Fibroblast of lung (primary cell): ENCODE data around the gene FBXL13. TPM values are rescaled to one million over a fixed set of nuclear protein-coding genes. Genes with fewer than 3 reads are reported as not detected.

Experiments used
- DNase-seq, 2 donors: peaks; one replicate each; pipeline versions ENCODE4 v3.0.0 to v3.0.0-alpha.2; 2010; ENCODE audit warnings: low read depth in 2 of 2
- H2AFZ ChIP-seq: 2 replicates; pipeline ENCODE4 v1.5.1; 2012; ENCODE audit warnings: low read length, control low read depth, inconsistent platforms
- H3K27ac ChIP-seq: 2 replicates; pipeline ENCODE4 v1.5.1; 2011; ENCODE audit warnings: low read length, control low read depth; ENCODE audit not compliant: insufficient read depth
- H3K27me3 ChIP-seq: 2 replicates; pipeline ENCODE4 v1.5.1; 2011; ENCODE audit warnings: mild to moderate bottlenecking, low read length; ENCODE audit not compliant: control insufficient read depth, insufficient read depth
- H3K36me3 ChIP-seq: 2 replicates; pipeline ENCODE4 v1.5.1; 2011; ENCODE audit warnings: low read length; ENCODE audit not compliant: control insufficient read depth, insufficient read depth
- H3K4me1 ChIP-seq: 2 replicates; pipeline ENCODE4 v1.5.1; 2011; ENCODE audit warnings: low read length; ENCODE audit not compliant: control insufficient read depth, insufficient read depth; ENCODE audit errors: extremely low read depth
- H3K4me2 ChIP-seq: 2 replicates; pipeline ENCODE4 v1.5.1; 2011; ENCODE audit warnings: low read length, control low read depth; ENCODE audit not compliant: insufficient read depth; ENCODE audit errors: extremely low read depth
- H3K4me3 ChIP-seq, 4 experiments: fragments of 200-600 bp in 1 of 4; sonication (generic) in 1 of 4; replicated peaks in 1 of 4; 2 replicates each; pipeline ENCODE4 v1.5.1; 2011 to 2016; ENCODE audit warnings: low read length in 4 of 4, low read depth in 3 of 4, mild to moderate bottlenecking in 3 of 4, control low read depth in 2 of 4, inconsistent platforms in 1 of 4, mixed read lengths in 1 of 4; ENCODE audit not compliant: insufficient read depth in 1 of 4; ENCODE audit errors: control extremely low read depth in 1 of 4
- H3K79me2 ChIP-seq: 2 replicates; pipeline ENCODE4 v1.5.1; 2012; ENCODE audit warnings: mild to moderate bottlenecking, low read length, inconsistent platforms; ENCODE audit not compliant: control insufficient read depth, insufficient read depth
- H3K9ac ChIP-seq: 2 replicates; pipeline ENCODE4 v1.5.1; 2011; ENCODE audit warnings: mild to moderate bottlenecking, low read length, control low read depth; ENCODE audit not compliant: insufficient read depth
- H3K9me3 ChIP-seq: 2 replicates; pipeline ENCODE4 v1.5.1; 2012; ENCODE audit warnings: low read depth, low read length; ENCODE audit not compliant: control insufficient read depth, insufficient read depth
- H4K20me1 ChIP-seq: 2 replicates; pipeline ENCODE4 v1.5.1; 2011; ENCODE audit warnings: low read length; ENCODE audit not compliant: control insufficient read depth, insufficient read depth; ENCODE audit errors: extremely low read depth
- EZH2 ChIP-seq: IDR thresholded peaks from 2 replicates; pipeline ENCODE4 v1.5.1; 2012; ENCODE audit warnings: low read length, control low read depth, mild to moderate bottlenecking; ENCODE audit errors: missing control alignments
- polyA plus RNA-seq, 2 donors: library from polyadenylated mRNA; depleted of rRNA in 1 of 2; stranded (reverse) in 1 of 2; unstranded in 1 of 2; fragments of >200 nt; gene quantifications; 2 replicates each; pipeline ENCODE4 v1.2.1, GENCODE V29; 2011 to 2012; ENCODE audit warnings: missing spikeins in 1 of 2
- total RNA-seq: library from RNA; depleted of rRNA; stranded (reverse); fragments of >200 nt; gene quantifications from 2 replicates; pipeline ENCODE4 v1.2.1, GENCODE V29; 2014
- TF ChIP-seq, protein P1 (sequence below), 2 donors: IDR thresholded peaks in 1 of 2; conservative IDR thresholded peaks in 1 of 2; 1 replicate in 1 of 2; 2 replicates in 1 of 2; pipeline ENCODE4 v1.5.1; 2011 to 2012; ENCODE audit warnings: low read length in 2 of 2, control low read depth in 1 of 2, inconsistent platforms in 1 of 2, low read depth in 1 of 2, mild to moderate bottlenecking in 1 of 2

FBXL13 gene
- total and polyA plus RNA-seq, 2 donors (not counting 1 experiment from before 2014, with no cell fraction given), result 0.41 to 0.66 TPM

DNA sequence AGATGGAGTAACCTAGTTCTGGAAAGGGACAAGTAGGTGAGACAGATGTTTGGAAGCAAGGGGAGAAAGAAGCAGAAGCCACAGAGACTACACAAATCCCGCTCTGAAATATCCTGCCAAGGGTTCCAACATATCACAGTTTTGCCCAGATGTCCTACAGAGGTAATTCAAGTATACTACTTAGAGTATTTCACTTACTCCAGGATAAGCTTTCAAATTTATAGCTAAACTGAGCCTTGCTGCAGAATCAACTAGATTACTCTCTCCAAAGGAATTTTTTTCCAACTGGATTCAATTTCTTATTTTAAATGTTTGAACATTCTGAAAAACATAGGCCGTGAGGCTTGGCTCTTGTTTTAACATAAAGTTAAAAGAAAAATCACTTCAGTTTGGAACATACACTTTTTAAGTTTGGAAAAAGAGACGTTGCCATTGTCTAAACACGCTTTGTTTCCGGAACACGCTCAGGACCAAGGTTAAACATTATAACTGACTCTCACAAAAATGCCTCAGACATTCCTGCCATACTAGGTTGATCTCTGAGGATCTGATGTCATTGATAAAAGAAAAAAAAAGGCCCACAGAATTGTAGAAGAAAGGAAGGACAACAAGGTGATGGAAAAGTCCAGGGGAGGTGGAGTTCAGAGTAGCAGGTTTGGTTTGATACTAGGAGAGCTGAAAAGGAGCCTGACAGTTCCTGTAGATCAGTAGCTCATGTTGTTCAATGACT lies 251.0 kb downstream of the FBXL13 start:
- Histone ChIP-seq H2AFZ (no peak overlapping the region), H3K4me3 (no peak overlapping the region), H3K27ac (no peak overlapping the region), H3K27me3 (no peaks in the 10 kb centered on the region), H3K4me2 (no peak overlapping the region), H3K36me3 (no peaks in the 10 kb centered on the region), H3K9ac (no peak overlapping the region), H3K79me2 (no peaks in the 10 kb centered on the region), H3K9me3 (no peaks in the 10 kb centered on the region), H4K20me1 (no peaks in the 10 kb centered on the region), H3K4me1 (no peaks in the 10 kb centered on the region)
- no peak for DNase-seq
- TF ChIP-seq EZH2, result no peak
- TF ChIP-seq, protein P1, sequence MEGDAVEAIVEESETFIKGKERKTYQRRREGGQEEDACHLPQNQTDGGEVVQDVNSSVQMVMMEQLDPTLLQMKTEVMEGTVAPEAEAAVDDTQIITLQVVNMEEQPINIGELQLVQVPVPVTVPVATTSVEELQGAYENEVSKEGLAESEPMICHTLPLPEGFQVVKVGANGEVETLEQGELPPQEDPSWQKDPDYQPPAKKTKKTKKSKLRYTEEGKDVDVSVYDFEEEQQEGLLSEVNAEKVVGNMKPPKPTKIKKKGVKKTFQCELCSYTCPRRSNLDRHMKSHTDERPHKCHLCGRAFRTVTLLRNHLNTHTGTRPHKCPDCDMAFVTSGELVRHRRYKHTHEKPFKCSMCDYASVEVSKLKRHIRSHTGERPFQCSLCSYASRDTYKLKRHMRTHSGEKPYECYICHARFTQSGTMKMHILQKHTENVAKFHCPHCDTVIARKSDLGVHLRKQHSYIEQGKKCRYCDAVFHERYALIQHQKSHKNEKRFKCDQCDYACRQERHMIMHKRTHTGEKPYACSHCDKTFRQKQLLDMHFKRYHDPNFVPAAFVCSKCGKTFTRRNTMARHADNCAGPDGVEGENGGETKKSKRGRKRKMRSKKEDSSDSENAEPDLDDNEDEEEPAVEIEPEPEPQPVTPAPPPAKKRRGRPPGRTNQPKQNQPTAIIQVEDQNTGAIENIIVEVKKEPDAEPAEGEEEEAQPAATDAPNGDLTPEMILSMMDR (conservative IDR thresholded peaks at IDR 0.05 in 1 of 2, IDR thresholded peaks at IDR 0.05 in 1 of 2; ENCODE audit: low read depth in 1 of 2, low read length in 2 of 2), result no peak

DNA sequence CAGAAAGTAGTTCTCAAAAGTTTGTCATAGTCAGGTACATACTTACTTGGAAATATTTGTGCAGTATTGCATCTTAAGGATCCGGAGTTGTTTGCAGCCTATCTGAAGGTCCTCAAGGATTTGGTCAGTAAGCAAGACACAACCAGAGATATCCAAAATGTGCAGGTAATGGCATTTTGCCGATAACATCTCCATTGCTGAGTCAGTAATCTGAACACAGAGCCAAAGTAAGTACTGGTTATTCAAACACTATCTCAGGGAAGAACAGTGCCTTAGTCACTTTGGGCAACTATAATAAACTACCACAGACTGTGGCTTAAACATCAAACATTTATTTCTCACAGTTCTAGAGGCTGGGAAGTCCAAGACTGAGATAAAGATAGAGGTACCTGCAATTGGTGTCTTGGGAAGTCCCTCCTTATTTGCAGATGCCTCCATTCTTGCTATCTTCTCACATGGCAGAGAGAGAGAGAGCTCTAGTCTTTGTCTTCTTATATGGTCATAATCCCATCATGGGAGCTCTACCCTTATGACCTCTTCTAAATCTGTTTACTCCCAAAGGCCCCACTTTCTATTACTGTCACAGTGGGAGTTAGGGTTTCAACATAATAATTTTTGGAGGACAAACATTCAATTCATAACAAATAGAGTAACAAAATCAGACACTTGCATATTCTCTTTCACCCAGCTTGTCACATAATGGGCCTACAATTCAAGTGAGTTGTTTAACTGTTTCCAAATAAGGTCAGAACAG lies 252.4 kb downstream of the FBXL13 start:
- Histone ChIP-seq H3K36me3 (no peaks in the 10 kb centered on the region), H3K79me2 (no peaks in the 10 kb centered on the region), H2AFZ (no peak overlapping the region)

DNA sequence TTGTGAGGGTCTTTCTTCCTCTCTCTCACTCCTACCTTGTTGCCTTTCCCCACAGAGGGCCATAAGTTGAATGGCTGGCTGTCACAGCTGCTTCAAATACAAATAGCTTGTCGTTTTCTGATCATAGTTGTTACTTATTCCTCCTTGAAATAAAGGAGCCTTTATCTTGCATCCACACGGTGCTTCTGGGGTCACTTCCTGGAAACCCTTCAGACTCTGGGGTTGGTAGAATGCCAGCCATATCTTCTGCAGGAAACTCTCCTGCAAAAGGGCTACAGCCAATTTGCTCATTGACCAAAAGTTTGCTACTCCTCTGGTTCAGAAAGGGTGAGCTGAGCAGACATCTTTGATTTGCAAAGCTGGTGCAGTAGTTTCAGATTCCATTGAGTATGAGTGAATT lies 255.4 kb downstream of the FBXL13 start:
- H3K79me2 ChIP-seq, result no peaks in the 10 kb centered on the region

More for the DNA sequence above, 252.4 kb downstream of the FBXL13 start:
- Histone ChIP-seq H4K20me1 (no peaks in the 10 kb centered on the region), H3K9me3 (no peaks in the 10 kb centered on the region), H3K4me3 (no peak overlapping the region), H3K9ac (no peak overlapping the region), H3K4me2 (no peak overlapping the region), H3K4me1 (no peaks in the 10 kb centered on the region), H3K27me3 (no peaks in the 10 kb centered on the region), H3K27ac (no peak overlapping the region)
- no peak for DNase-seq
- TF ChIP-seq, protein P1 (conservative IDR thresholded peaks at IDR 0.05 in 1 of 2, IDR thresholded peaks at IDR 0.05 in 1 of 2; ENCODE audit: low read depth in 1 of 2, low read length in 2 of 2), result no peak
- TF ChIP-seq EZH2, result no peak

More for the DNA sequence above, 255.4 kb downstream of the FBXL13 start:
- Histone ChIP-seq H3K4me2 (no peak overlapping the region), H3K4me1 (peaks cover 1% of the 10 kb centered on the region), H4K20me1 (no peaks in the 10 kb centered on the region), H3K36me3 (no peaks in the 10 kb centered on the region), H3K4me3 (no peak overlapping the region), H3K27me3 (no peaks in the 10 kb centered on the region), H2AFZ (no peak overlapping the region), H3K9me3 (no peaks in the 10 kb centered on the region), H3K27ac (no peak overlapping the region), H3K9ac (no peak overlapping the region)
- TF ChIP-seq EZH2, result no peak
- TF ChIP-seq, protein P1 (conservative IDR thresholded peaks at IDR 0.05 in 1 of 2, IDR thresholded peaks at IDR 0.05 in 1 of 2; ENCODE audit: low read depth in 1 of 2, low read length in 2 of 2), result no peak
- no peak for DNase-seq
